Measurements from ENCODE around the gene MATN3. TPM values are rescaled to one million over a fixed set of nuclear protein-coding genes. Genes with fewer than 3 reads are reported as not detected.
A peak's percentile ranks its signal among the peaks of the same experiment; 100 is the strongest.
"Not testable (repeated sequence)": the region's sequence is repeated elsewhere in the genome, so short reads cannot be mapped to it uniquely, and the experiment has no call there.

Gene MATN3
- 10 to 100 TPM in 2 of 5 donors, 1 to 10 TPM in 3; 8.0 to 12.3 (median 9.1) TPM for polyA plus RNA-seq (ENCODE audit: insufficient read depth in 1 of 5, insufficient read length in 5 of 5, low replicate concordance in 1 of 5)
- long read RNA-seq, donor 1, transcript MATN3-201 (8 exons, 2,524 nt): major isoform, 5 of 5 reads
- long read RNA-seq, donor 1, partial matches to known transcripts: 0 of 5 reads
- long read RNA-seq, donor 1, other reads (novel, unspliced or antisense): 0 of 5 reads
- long read RNA-seq, donor 2, partial matches to known transcripts: 0 of 2 reads
- long read RNA-seq, donor 2, other reads (novel, unspliced or antisense): 0 of 2 reads
- long read RNA-seq, donor 3, partial matches to known transcripts: 11 of 14 reads
- long read RNA-seq, donor 3, other reads (novel, unspliced or antisense): 0 of 14 reads
- long read RNA-seq, donor 4, partial matches to known transcripts: 0 of 4 reads
- long read RNA-seq, donor 4, other reads (novel, unspliced or antisense): 0 of 4 reads
- long read RNA-seq, donor 5, partial matches to known transcripts: 0 of 1 reads
- long read RNA-seq, donor 5, other reads (novel, unspliced or antisense): 0 of 1 reads
- long read RNA-seq, donor 6, partial matches to known transcripts: 0 of 1 reads
- long read RNA-seq, donor 6, other reads (novel, unspliced or antisense): 0 of 1 reads
- long read RNA-seq, donor 7, partial matches to known transcripts: 0 of 3 reads
- long read RNA-seq, donor 7, other reads (novel, unspliced or antisense): 0 of 3 reads
- long read RNA-seq, donor 8, partial matches to known transcripts: 0 of 2 reads
- long read RNA-seq, donor 8, other reads (novel, unspliced or antisense): 0 of 2 reads

DNA sequence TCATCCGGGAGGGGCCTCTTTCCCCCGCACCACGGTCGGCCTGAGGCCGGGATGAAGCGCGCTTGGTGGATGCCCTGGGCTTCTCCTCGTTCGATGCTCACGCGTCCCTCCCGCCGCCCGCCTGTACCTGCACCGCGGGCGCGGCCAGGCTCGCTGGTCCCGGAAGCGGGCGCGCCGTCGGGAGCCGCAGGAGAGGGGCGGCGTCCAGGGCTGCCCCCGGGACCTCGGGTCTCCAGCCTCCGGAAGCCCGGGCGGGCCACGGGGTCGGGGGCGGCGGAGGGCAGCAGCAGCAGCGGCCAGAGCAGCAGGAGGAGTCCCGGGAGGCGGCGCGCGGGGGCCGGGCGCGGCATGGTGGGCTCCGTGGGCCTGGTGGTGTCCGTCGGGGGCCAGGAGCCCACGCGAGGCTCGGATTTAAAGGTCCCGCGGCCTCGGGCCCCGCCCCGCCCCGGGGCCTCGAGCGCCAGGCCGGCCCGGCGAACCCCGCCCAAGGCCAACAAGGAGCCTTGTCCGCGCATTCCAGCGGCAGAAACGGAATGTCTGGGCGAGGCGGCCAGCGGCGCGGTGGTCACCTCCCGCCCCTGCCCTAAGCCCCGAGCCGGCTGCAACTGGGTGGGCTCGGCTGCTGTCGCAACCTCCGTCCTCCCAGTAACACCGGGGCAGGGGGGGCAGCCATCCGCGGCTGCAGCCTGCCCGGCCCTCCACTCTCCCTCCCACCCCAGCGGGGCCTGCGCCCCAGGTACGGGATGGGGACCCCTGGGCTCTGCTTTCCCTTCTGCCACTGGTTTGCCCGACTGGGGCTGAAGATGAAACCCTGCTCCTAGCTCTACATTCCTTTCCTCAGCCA lies at the start of gene MATN3:
MATN3 (minus strand) TSS at position 387 of the 844 bp plus-strand sequence; CDS start at position 350, 37 bp downstream.
- DNase-seq: peak in 1 of 2 donors; percentile 31

DNA sequence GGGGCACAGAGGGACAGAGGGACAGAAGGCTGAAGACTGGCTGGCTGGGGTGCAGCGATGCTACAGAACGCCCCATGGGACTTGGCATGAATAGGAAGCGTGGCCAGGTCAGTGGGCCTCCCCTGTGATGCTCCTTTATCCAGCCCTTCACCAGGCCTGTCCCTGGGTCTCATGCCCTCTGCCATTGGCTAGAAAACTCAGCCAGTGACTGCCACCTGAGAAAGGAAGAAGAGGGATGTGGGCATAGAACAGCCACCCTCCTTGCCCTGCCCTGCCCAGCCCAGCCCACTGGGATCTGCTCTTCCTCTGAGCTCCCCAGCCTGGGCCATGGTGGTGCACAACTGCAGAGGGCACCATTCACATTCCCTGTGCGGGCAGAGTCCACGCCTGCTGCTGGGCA lies 49.5 kb upstream of the MATN3 start:
- DNase-seq: no peak

- DNase-seq: no peak
These were observed 49.0 kb upstream of the MATN3 start for GRCh38 chr2:20061476-20061875.

DNA sequence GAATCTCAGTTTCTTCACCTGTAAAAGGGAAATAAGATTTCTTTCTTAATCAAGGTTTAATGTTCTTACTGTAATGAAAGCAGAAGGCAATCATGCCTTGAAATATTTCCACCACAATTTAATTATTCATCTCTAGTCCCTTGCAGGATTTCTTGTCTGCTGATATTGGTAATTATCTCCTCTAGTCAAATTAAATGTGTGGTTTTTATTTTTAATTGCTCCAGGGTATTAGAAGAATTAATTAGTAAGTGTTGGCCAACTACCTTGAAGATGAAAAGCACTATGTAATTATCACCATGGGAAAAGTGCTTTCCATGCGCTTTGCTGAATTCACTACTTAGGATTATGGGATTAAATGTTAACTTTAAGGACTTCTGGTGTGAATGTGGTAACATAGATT lies 47.6 kb upstream of the MATN3 start:
- no peak for DNase-seq

GRCh38 chr2:20057268-20057667 lies 44.8 kb upstream of the MATN3 start:
- no peak for DNase-seq

- DNase-seq: no peak
These were observed 42.5 kb upstream of the MATN3 start for GRCh38 chr2:20054931-20055330.

GRCh38 chr2:20054119-20054518 lies 41.7 kb upstream of the MATN3 start:
- no peak for DNase-seq

GRCh38 chr2:20052861-20053281 lies 40.4 kb upstream of the MATN3 start:
- peak; percentile 53 to 79 for DNase-seq

DNA sequence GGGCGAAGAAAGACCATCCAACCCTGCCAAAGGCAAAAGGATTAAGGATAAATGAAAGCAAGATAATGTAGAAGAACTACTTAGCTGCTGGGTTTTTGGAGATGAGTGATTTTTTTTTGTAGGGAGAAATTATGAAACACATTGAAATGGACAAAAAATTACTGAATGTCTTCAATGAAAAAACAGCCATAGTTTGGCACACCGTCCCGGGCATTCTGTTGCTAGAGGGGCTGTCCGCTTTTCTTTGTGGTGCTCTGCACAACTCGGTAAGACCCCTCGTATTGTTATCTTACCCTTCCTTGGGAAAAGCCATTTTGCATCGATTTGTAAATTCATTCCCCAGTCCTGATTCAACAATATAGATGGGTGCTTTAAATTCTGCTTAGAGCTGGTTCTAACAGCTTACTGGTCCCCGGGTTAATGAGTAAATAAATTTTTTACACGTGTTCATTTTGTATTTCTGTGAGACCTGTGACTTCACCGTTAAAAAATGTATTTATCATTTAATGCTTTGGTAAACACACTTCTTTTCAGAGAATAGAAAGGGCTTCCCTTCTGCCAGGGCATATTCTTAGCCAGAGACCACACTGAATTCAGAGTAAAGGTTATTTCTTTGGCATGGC lies 39.9 kb upstream of the MATN3 start:
- peak in 1 of 2 donors; percentile 44 for DNase-seq

DNA sequence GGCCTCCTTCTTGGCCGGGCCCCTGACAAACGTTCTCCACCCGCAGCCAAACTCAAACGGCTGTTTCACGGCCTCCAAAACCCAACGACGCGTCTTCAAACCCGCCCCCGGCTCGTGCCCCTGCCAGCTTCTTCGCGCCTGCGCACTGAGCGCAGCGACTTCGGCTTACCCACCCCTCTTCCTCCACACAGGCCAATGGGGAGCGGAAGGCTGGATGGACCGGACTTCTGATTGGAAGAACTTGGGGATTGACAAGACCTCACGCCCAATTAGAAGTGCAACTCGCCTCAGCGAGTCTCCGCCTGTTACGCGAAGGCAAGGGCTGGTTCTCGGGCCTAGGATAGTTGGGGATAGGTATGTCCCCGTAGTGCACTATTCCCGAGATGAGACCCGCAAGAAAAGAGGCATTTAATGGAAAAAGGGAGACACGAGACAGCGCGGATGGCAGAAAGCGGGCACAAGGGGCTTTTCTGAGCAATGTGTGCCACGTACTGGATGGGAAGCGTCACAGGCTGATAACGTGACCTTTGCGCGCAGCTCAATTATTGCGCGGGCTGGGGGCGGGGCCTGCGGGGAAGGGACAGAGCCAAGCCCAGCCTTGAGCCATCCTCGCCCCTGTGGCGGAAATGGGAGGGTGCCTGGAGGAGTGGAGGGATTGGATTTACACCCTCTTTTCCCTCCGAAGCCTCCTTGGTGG lies 39.2 kb upstream of the MATN3 start, which contains the start of gene LAPTM4A:
LAPTM4A (minus strand) TSS at position 97 of the 697 bp plus-strand sequence. CDS start 108 bp downstream, outside the sequence.
- DNase-seq: peak; percentile 100

GRCh38 chr2:20050646-20051531 lies 38.4 kb upstream of the MATN3 start:
- peak; percentile 54 to 68 for DNase-seq

GRCh38 chr2:20050104-20050645 lies 37.7 kb upstream of the MATN3 start:
- peak; percentile 55 to 73 for DNase-seq

DNA sequence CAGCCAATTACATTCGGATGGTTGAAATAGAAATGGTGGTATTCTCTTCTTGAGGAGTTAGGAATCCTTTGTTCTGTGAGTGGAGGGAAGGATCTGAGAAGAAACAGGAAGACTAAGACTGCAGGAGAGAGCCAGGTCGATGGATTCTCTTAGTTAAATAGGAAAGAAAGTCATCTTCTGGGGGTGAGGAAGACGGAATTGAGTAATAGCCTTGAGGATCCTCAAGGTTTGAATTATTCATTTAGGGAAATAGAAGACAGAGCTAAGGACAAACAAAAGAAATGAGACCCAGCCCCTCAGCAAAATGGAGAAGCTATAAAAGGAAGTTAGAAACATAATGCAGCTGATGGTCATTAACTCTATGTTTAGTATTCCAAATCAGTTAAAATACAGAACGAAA lies 37.2 kb upstream of the MATN3 start:
- peak in 1 of 2 donors; percentile 48 for DNase-seq

GRCh38 chr2:20048488-20049448 lies 36.3 kb upstream of the MATN3 start:
- DNase-seq: no peak

- not testable (repeated sequence) for DNase-seq
These were observed 33.3 kb upstream of the MATN3 start for GRCh38 chr2:20045712-20046292.

GRCh38 chr2:20044778-20045177 lies 32.3 kb upstream of the MATN3 start:
- no peak for DNase-seq

DNA sequence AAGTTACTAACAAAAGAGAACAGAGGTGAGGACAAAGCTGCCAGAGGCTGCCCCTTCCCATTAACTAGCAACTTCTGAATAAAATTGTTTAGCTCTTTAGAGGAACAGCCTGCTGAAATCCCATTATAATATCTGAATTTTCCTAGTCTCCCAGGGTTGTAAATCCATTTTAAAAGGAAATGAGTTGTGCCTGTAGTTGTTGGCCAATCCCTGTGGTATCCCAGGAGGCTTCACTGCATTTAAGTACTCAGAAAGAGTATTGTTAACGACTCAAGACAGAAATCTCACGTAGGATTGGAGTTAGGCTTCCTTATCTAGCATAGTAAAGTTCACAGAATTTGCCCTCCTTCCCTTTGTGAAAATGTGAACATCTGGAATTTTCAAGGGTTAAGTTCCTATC lies 30.1 kb upstream of the MATN3 start:
- DNase-seq: no peak
